Measurements from ENCODE around the gene TBL3.
A peak's percentile ranks its signal among the peaks of the same experiment; 100 is the strongest.

TBL3 gene

DNA sequence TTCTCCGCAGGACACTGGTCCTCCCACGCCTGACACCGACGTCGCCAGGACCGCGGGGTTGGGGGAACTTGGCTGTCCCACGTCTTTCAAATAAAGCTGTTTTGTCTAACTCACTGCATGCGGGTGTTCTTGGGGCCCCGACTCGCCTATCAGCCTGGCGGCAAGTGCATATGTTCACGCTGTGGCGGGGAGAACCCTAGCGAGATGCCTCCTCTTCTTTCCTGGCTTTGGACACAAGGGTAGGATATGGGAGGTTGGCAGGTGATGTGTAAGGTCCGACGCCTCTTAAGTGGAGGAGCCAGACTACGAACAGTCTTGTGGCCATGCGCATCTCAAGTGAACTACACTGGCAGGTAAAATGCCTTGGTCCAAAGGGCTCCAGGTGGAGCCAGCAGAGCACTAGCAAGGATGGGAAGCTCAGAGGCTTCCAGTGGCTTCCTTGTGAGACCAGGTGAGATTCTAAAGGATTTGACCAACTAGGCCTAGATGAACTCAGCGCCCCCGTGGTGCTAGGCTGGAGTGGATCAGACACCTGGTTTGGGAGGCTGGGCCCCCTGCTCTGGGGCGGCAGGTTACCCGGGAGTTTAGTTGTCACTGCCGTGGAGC is 6.4 kb upstream of the TBL3 start:
- DNase-seq: no peak

DNA sequence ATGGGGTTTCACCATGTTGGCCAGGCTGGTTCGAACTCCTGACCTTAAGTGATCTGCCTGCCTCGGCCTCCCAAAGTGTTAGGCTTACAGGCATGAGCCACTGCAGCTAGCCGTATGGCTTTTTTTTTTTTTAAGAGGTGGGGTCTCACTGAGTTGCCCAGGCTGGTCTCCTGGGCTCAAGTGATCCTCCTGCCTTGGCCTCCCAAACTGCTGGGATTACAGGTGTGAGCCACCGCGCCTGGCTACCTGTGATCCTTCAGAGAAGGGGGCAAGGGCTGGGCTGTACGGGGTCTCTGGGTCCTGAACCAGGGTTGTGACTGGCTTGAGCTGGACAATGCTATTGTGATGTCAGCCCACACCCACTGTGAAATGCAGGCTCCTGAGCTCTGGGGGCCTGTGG is 5.4 kb upstream of the TBL3 start, which contains the start of gene RNF151:
TSS of gene RNF151 (plus strand) at position 397 of the 400 bp plus-strand sequence. CDS start 26 bp downstream, outside the sequence.
- no peak for DNase-seq

DNA sequence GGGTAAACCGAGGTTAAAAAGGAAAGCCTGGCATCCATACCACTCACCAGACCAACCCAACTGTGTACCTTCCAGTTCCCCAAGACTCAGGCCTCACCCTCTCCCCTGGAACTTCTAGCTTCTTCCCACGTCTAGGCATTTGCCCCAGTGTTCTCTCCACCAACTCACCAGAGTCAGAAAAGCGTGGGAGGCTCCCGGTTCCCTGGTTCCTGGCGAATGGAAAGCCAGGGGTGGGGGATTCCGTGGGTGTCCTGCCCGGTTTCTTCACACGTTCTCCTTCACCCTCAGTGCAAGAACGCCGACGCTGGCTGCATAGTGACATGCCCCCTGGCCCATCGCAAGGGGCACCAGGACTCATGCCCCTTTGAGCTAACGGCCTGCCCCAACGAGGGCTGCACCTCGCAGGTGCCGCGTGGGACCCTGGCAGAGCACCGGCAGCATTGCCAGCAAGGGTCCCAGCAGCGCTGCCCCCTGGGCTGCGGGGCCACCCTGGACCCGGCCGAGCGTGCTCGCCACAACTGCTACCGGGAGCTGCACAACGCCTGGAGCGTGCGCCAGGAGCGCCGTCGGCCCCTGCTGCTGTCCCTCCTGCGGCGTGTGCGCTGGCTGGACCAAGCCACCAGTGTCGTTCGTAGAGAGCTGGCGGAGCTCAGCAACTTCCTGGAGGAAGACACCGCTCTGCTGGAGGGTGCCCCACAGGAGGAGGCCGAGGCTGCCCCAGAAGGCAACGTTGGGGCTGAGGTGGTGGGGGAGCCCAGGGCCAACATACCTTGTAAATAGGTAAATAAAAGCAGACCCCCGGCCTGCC is 3.5 kb upstream of the TBL3 start:
- no peak for DNase-seq

DNA sequence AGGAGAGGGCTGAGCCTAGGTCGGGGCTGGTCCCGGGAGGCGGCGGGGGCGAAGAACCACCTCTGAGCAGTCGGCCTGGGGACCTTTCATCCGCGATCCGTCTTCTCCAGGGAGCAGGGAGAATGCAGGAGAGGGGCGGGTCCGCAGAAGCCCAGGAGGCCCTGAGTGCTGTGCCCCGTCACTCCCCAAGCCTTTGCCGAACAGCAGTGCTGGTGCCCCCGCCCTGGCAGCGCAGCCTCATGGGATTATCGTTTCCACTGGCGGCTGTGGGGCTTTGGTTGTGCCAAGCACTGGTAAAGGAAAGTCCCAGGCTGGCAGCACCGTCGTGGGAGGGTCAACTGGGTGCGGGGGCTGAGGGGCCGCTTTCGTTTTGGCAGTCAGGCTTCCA is 631 bp downstream of the TBL3 start:
- DNase-seq: no peak

DNA sequence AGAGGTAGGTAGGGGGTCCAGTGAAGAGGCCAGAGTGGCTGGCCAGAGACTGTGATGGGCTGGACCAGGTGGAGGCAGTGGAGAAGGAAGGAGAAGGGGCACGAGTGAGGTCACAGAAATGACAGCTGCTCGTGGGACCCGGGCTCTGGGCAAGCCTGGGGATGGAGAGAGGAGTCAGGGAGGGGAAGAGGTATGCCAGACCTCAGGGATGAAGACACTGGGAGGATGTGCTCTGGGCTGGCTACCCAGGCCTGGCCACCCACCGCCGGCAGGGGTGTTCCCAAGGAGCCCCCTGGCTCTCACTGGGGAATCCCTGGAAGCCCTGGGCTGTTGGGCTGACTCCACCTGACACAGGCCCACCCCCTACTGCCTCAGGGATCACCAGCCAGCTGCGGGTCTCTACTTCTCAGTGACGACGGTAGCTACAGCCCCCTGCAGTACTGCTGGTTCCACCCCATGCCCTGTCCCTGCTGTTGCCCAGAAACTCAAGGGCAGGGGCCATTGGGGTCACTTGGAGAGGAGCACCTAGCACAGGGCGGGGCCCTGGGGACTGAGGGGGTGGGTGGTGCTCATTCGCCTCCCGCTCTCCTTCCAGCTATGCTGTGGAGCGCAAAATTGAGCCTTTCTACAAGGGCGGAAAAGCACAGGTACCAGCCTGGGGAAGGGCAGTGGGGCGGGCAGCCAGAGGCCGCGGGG is 1.8 kb downstream of the TBL3 start:
- DNase-seq: no peak

DNA sequence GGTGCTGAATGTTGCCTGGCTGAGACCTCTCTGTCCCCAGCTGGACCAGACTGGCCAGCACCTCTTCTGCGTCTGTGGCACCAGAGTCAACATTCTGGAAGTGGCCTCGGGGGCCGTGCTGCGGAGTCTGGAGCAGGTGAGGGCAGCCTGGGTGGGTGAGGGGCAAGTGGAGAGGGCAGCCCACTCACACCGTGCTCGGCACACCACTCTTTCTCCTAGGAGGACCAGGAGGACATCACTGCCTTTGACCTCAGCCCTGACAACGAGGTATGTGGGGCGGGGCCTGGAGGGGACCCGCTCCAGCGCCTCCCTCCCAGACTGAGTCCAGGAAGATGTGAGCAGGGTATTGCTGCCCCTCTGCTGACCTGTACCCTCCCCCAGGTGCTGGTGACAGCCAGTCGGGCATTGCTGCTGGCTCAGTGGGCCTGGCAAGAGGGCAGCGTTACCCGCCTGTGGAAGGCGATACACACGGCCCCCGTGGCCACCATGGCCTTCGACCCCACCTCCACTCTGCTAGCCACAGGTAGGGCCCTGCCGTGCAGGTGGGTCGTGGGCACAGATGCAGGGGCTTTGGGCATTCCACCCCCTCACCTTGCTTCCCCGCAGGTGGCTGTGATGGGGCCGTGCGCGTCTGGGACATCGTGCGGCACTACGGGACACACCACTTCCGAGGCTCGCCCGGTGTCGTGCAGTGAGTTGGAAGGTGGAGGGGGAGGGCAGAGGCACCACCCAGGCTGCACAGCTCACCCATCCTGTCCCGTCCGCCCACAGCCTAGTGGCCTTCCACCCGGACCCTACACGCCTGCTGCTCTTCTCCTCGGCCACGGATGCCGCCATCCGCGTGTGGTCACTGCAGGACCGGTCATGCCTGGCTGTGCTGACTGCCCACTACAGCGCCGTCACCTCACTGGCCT is 2.6 kb downstream of the TBL3 start:
- no peak for DNase-seq

DNA sequence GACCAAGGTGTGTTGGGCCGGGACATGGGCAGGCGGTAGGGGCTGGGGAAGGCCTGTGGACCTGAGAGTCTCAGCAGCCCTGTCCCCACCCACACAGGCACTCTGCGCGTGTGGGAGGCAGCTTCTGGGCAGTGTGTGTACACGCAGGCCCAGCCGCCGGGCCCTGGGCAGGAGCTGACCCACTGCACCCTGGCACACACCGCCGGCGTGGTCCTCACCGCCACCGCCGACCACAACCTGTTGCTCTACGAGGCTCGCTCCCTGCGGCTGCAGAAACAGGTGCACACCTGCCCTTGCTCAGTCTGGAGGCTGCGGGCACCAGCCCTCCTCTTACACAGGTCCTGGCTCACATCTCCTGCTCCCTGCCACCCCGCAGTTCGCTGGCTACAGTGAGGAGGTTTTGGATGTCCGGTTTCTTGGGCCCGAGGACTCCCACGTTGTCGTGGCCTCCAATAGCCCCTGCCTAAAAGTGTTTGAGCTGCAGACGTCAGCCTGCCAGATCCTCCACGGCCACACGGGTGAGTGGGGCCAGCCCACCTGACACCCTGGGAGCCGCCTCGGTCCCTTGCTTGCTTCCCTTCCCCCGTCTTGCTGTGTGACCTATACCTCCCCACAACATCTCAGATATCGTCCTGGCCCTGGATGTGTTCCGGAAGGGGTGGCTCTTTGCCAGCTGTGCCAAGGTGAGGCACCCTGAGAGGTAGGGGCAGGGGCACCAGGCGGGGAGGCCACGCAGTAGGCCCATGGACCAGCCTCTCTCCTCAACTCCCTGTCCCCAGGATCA is 3.8 kb downstream of the TBL3 start:
- DNase-seq: no peak

DNA sequence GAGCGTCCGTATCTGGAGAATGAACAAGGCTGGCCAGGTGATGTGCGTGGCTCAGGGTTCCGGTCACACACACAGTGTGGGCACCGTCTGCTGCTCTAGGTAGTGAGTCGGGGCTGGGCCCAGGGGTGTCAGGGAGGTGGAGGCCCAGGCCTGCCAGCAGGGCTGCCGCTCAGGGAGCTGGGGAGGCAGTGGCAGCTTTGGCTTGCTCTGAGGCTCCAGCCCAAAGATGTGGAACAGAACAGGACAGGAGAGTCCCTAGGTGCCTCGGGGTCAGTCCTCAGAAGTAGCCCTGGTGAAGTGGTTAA is 4.3 kb downstream of the TBL3 start:
- no peak for DNase-seq

DNA sequence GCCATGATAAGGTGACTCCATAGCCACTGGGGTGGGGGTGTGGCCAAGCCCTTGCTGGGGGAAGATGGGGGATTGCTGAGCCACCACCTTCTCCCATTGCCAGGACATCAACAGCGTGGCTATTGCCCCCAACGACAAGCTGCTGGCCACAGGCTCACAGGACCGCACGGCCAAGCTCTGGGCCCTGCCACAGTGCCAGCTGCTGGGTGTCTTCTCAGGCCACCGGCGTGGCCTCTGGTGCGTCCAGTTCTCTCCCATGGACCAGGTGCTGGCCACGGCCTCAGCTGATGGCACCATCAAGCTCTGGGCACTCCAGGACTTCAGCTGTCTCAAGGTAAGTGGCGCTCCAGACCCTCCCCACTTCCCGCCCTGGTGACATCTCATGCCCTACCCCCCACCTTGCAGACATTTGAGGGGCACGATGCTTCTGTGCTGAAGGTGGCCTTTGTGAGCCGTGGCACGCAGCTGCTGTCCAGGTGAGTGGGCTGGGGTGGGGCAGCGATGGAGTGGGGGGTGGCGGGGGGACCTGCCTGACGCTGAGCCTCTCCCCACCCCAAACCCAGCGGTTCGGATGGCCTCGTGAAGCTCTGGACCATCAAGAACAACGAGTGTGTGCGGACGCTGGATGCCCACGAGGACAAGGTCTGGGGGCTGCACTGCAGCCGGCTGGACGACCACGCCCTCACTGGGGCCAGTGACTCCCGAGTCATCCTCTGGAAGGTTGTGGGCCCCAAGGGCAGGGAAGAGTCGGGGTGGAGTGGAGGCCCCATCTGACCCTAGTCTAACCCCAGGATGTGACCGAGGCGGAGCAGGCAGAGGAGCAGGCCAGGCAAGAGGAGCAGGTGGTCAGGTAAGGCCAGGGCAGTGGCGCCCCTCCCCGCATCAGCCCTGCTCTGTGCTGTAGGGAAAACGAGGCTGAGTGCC is 5.4 kb downstream of the TBL3 start:
- no peak for DNase-seq

DNA sequence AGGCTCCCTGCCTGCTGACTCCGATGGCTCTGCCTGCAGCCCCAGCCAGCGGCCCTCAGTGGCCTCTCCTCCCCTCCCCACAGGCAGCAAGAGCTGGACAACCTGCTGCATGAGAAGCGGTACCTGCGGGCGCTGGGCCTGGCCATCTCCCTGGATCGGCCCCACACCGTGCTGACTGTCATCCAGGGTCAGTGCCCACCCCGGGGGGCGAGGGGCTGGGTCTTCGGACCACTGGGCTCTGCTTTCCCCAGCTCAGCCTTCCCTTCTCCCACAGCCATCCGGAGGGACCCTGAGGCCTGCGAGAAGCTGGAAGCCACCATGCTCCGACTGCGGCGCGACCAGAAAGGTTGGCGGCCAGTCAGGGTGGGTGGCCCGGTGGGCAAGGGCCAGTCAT is 6.0 kb downstream of the TBL3 start:
- no peak for DNase-seq

DNA sequence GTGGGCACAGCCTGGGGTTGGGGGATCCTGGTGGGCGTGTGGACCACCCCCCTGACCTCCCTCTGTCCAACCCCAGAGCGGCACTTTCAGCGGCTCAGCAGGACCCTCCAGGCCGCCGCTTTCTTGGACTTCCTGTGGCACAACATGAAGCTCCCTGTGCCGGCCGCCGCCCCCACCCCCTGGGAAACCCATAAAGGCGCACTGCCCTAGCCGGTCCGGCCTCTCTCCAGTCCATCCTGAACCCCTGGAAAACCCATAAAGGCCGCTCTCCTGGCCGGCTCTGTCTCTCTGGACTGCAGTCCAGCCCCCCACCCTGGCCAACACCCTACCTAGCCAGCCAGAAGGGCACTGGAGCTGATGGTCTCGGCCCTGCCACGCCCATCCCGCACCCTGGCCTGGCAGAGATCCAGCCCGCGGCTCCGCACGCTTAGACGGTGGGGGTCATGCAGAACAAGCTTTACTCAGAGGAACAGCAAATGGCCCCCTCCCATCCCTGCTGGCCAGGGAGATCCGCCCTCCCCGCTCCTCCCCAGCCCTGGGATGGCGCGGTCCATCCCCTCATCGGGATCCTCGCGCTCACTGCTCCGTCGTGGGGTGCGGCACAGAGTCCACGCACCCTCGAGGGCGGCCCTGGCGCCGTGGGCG is 6.7 kb downstream of the TBL3 start:
- no peak for DNase-seq

DNA sequence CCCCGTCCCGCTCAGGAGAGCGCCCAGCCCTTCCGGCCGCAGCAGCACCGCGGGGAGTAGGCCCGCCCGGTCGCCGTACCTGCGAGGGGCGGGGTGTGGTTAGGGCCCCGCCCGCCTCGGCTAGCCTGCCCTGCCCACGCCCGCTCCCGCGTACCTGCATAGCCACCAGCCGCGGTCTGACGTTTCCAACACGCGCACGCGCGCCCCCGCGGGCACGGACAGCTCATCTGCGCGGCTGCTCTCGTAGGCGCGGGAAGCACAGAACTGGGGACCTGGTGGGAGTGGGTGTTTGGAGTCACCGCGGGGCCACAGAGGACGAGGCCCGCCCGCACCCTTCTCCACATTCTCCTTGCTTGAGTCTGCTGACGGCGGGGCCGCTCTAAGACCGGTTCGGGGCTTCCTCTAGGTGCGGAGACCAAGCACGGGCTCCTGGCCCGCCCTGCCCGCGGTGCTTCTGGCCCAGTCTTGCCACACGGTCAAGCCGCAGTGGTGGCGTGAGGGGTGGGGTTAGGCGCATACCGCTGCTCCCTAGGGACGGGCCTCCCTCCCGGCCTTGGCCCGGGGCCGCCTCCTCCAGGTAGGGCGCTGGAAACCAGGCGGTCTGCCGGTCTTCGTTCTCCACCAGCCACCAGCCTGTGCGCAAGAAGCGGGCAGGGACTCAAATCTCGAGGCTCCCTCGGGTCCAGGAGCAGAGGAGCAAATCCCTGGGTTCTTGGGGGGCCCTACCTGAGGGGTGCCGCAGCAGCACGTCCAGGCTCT is 7.6 kb downstream of the TBL3 start:
- DNase-seq: no peak

DNA sequence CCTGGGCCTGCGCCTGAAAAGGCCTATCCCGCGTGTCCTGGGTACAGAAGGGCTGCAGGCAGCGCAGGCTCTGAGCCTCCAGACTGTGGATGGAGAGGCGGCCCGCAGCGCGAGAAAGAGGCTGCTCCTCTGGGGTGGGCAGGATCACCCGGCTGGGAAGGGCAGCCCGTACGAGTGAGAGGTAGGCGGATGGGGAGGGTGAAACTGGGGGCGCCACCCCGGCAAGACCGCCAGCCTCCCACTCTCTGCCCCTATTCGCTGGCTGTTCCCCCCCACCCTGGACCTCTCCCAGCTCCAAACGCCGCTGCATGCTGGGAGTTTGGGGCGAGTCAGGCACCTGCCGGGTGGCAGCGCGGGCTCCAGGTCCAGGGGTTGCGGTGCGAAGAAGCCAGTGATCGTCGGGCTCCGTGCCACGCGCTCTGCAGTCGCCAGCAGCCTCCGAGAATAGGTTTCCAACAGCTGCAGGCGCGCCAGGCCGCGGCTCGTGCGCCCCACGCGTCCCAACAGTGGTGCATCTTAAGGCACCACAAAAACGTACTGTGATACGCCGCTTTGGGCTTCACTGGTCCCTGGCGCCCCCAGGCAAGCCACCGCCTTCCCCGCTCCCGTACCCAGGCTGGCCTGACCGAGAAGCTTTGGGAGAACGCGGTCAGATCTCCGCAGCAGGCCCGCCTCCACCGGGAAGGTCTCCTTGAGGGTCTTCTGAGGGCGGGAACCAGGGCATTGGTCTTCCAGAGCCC is 8.3 kb downstream of the TBL3 start:
- DNase-seq: no peak

DNA sequence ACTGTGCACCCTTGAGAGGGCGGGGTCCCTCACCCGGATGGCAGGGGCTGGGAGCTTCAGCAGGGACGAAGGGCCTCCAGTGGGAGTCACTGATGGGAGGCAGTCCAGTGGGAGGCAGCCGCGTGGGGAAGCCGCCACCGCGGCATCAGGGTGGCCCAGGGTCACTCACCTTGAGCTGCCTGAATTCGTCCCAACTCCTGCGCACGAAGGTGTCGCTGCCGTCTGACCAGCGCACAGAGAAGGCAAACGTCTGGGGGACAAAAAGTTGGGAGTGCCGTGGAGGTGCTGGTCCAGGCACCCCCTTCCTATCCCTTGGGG is 8.9 kb downstream of the TBL3 start:
- DNase-seq: no peak

DNA sequence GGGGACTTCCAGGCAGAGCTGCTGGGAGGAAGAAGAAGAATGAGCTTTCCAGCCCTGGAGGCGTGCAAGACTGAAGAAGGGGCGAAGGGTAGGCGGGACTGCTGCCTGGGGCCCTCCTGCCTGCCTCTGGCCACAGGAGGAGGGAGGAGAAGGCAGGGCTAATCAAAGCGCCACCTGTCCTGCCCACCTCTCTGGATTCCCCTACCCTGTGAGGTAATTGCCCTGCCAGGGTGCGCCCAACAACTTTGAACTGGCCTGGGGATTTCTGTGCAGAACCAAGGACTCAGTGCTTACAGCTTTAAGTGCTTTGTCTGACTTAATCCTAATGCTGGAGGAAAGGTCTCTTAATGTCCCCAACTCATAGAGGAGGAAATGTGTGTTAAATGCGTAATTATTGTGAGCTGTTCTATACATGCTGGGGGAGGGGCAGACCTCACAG is 9.6 kb downstream of the TBL3 start, which contains the start of gene NOXO1:
TSS of gene NOXO1 (minus strand) at position 72 of the 439 bp plus-strand sequence. CDS start 290 bp downstream, outside the sequence.
- no peak for DNase-seq

DNA sequence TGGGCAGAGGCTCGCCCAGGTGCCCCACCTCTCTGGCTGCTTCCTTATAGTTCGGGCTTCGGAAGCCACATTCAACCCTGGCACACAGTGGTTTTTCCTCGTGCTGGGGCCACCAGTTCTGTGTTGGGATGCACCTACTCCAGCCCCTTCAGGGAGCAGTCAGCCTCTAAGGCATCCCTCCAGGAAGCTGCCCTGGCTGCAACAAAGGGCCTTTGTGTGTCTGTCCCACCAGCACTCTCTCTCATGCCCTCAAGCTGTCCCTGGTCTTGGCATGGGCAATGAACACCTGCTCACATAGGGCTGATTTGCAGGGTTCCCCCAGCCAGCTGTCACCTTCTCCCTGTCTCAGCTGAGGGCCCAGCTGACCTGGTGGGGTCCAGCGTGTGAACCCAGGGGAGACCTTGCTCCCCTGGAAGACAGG is 10.2 kb downstream of the TBL3 start:
- DNase-seq: no peak

DNA sequence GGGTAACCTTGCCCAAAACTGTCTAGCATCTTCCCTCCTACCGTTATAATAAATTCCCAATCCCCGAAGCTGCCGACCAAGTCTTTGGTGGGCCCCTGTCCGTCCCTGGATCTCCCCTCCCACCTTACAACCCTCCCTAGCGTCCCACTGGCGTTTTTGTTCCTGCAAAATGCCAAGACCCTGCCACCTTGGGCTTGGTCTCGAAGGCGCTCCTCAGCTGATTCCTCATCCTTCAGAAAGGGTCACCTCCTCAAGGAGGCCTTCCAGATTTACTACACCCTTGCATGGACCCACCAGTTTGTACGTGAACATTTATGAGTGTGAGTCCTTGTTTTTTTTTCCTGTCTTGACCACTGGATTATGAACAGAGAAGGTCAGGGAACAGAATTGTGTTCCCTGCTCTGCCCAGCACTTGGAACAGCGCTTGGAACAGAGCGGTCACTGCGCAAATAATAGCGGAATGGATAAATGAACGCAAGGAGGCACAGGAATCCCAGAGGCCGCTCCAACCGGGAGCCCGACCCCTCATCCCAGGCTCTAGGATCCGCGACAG is 11.2 kb downstream of the TBL3 start:
- no peak for DNase-seq

DNA sequence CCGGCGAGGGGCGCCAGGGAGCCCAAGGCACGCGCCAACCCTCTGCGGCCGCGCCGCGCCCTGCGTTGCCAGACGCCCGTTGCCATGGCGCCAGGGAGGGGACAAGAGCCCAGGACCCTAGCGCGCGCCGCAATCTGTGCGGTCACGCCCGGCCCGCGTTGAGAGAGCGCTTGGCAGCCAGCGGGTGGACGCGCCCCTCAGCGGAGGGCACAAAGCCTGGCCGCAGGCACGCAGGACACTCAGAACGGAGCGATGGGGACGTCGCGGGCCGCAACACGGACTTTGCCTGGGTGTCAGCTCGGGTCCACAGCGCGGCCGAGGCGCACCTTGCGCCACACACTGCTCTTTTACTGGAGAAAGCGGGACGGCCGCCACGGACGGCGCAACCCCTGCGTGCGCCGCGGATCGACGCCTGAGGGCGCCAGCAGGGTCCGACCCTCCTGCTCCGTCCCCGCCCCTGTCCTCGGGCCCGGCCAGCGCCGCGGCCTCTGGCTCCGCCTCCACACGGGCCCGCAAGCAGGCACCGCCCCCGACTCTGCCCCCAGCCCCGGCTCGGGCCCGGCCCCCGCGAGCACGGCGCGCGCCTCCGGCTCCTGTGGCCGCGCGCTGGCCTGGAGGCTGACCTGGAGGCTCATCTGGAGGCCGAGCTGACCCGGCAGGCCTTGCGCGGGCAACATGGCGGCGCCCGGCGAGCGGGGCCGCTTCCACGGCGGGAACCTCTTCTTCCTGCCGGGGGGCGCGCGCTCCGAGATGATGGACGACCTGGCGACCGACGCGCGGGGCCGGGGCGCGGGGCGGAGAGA is 11.9 kb downstream of the TBL3 start, which contains the start of gene GFER:
TSS of gene GFER (plus strand) at position 650 of the 803 bp plus-strand sequence. CDS start at position 676, 26 bp downstream.
- DNase-seq: peak; percentile 86

Data from NCI-H2227 treated with DMSO at 0.1 percent for 48 hours (cell line).